GM21381 (cell line): ENCODE data around the gene LPCAT1.

Experiments used
- ATAC-seq: cut with Tn5 transposase; IDR thresholded peaks from one replicate; pipeline ENCODE4 v1.9.1; 2021; ENCODE audit warnings: mild to moderate bottlenecking, moderate library complexity; ENCODE audit not compliant: unreplicated experiment

LPCAT1 gene

DNA sequence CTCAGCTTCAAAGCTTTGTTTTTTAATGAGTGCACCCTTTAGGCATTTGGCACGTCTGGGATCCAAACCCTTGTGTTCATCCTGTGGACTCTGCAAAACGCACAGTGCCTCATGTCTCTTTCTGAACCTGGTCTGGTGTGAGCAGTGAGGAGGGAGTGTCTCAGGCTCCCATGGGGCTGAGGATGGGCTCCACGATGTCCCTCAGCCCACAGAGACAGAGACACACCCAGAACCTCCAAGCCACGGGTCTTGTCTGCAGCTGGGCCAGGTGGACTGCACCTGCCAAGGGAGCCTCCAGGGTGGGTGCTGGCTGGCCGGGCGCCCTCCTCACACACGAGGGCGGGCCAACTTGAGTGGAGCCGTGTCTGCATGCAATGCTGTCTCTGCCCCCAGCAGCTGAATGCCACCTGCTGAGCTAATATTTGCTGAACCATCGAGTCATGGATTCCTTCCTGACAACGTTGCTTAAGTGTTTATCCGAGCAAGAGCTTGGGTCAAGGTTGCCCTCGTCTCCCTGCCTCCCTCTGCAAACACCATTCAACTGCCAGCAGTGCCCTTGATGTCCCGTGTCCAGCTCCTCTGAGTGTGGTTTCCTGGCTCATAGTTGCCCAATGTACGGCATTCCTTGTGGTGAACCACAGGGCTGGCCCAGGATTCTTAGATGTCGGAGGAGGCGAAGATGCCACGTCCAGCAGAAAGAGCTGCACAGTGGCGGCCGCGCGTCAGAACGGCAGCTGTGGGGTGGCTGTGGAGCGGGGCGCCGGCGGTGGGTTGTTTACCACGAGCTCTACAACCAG, 31.4 kb upstream of the LPCAT1 start:
- no peak for ATAC-seq

GRCh38 chr5:1554410-1554967, 30.7 kb upstream of the LPCAT1 start:
- no peak for ATAC-seq

DNA sequence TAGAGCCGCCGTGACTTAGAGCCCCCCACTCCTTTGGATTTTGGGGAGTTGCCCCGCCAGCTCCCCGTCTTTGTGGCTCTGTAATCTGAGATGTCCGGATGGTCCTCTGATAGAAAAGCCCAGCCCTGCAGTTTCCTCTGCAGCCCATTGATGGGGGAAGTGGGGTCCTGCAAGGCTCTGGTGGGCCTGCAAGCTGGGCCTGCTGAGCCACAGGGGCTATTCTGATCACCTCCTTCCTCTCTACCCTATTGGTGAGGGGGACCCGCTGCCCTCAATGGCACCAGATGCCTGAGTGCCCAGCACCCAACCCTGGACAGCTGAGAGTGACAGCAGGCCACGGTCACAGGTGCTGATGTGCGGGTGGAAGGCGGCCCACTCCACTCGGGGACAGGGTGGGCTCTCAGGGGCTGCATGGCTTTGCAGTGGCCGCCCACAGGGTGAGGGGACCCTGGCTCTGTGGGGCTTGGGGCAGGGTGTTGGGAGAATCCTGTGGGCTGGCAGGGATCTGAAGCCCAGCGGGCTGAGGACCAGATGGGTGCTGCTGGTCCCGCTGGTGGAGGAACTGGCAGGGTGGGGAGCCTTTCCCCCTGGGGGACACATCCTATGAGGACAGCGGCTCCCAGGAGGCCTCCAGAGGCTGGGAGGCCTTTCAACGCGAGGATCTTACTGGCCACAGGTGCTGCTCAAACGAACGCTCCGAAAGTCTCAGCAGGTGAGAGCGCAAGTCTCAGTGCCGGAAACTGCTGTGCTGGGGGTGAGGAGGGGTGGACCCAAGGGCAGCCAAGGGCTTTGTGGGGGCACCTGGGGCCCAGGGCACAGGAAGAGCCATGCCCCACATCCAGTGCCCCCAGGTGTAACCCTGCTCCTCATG, 30.0 kb upstream of the LPCAT1 start:
- ATAC-seq = no peak

- no peak for ATAC-seq
Measured at GRCh38 chr5:1552521-1553255, 28.9 kb upstream of the LPCAT1 start.

DNA sequence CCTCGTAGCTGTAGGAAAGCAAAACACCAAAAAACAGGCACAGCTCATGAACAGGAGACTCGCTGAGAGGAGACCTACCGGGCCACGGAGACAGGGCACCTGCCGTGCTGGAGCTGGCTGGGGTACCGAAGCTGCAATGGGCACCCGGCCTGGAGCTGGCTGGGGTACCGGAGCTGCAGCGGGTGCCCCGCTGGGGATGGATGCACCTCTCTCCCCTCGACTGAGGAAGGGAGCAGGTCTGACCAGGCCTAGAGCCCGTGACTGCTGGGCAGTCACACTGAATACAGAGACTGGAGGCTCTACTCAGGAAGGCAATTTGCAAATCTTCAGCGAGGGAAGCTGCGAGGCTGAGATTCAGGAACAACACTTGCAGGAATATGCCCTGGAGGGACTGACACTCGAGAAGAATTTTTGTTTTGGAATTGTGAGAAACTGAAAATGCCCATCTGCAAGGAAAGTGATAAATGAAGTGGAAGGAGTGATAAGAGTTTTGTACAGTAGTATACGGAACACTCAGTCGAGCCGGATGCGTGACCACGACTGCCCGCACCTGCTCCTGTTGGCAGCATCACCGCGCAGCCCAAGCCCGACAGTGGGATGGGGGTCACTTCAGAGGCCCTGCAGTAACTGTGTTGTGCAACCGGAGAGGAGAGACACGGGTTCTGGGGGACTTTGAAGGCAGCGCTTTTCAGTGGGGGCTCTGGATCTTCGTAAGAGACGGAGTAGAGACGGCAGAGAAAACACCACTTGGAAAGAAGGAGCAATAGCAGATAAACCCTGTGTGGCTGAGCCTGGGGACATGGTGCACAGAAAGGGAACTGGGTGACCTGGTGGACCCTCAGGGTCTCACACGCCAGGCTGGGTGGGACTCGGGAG, 27.9 kb upstream of the LPCAT1 start:
- ATAC-seq = no peak

DNA sequence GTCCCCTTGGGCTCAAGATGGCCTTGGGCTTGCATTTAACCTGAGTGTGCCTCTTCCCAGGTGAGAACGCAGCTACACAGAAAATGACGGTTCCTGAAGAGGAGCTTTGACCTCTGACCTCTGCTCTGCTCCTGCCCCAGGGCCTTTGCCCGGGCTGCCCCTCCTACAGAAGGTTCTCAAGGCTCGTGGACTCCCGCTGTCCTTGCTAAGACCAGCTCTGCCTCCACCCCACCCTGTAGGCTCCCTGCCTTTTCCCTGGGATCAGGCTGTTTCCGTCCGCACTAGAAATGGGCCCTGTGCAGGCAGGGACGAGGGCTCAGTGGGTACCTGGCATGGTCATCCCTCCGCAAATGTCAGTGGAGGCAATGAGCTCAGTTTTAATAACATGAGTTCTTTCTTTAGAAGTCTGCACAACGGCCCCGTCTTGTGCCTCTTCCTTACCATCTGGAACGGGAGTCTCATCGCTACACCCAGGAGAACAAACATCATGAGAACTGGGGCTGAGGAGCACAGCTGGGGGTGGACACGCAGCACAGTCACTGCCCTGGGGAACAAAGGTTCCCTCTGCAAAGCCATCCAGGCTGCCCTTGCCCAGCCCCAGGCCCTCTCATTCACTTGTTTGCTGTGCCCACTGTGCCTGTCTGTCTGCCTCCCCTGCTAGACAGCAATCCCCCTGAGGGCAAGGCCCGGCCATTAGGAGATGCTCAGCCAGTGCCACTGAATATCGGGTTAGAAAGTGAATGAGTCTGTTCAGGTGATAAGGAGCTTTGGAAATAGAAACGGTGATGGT, 26.7 kb upstream of the LPCAT1 start:
- ATAC-seq = no peak

GRCh38 chr5:1549475-1550030, 25.8 kb upstream of the LPCAT1 start:
- ATAC-seq = no peak

- ATAC-seq = no peak
Measured at GRCh38 chr5:1548702-1549474, 25.1 kb upstream of the LPCAT1 start.

DNA sequence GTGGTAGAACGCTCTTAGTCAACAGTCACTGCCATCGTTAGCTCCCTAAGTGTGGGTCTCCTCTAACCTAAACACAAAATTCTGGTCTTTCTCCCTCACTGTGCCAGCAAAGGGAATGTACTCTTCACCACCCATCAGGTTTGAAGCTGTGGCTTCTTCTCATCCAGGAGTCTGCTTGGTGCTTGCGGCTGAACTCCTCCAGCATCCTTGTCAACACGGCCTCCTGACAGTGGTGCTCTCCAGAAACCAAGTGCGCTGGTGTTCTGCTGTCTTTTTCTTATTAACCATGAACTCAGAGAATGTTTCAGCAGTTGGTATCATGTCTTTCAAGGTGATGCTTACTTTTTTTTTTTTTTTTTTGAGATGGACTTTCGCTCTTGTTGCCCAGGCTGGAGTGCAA, 23.9 kb upstream of the LPCAT1 start:
- no peak for ATAC-seq

- no peak for ATAC-seq
Measured at GRCh38 chr5:1547236-1547635, 23.5 kb upstream of the LPCAT1 start.

DNA sequence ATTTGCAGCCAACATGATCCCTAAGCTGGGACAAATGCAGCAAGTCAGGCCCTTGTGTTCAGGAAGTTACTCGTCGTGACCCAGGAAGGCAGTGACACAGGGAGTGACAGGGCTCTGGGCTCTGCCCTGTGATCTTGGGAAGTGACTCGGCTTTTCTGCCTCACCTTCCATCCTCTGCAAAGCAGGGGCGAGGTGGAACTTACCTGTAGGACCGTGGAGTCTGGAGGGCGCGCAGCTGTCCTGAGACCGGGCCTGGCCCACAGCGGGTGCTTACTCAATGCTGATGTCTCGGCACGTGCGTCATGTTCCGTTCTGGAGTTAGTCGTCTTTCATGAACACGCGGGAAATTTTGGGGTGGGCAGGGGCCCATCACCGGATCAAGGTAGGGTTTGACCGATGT, 22.8 kb upstream of the LPCAT1 start:
- ATAC-seq = no peak

- no peak for ATAC-seq
Measured at GRCh38 chr5:1545805-1546355, 22.1 kb upstream of the LPCAT1 start.

- ATAC-seq = no peak
Measured at GRCh38 chr5:1545126-1545804, 21.5 kb upstream of the LPCAT1 start.

DNA sequence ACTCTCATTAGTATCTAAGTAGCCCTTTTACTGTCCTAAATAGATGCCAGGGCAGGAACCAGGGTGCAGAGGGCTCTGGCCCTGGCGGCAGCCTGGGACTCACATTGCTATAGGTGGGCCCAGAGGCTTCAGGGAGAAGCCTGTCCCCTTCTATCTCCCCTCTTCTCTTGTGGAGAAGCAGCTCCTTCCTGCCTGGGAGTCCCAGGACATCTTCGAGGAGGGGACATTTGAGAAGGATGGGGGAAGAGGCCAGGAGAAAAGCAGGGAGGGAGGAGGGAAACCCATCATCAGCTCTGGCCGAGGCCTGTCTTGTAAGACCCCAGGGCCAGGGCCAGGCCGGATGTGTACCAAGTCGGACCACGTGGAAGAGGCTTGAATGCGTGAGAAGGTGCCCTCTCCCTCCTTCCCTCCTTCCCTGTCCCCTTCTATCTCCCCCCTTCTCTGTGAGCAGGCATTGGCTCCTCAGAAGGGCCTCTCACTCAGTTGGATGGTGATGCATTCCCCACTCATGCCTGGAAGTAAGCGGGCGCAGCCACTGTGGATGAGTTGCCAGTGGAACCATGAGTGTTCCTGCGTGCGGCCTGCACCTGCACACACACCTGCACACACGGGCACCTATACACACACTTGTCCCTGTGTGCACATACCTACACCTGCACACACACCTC, 20.7 kb upstream of the LPCAT1 start:
- no peak for ATAC-seq

DNA sequence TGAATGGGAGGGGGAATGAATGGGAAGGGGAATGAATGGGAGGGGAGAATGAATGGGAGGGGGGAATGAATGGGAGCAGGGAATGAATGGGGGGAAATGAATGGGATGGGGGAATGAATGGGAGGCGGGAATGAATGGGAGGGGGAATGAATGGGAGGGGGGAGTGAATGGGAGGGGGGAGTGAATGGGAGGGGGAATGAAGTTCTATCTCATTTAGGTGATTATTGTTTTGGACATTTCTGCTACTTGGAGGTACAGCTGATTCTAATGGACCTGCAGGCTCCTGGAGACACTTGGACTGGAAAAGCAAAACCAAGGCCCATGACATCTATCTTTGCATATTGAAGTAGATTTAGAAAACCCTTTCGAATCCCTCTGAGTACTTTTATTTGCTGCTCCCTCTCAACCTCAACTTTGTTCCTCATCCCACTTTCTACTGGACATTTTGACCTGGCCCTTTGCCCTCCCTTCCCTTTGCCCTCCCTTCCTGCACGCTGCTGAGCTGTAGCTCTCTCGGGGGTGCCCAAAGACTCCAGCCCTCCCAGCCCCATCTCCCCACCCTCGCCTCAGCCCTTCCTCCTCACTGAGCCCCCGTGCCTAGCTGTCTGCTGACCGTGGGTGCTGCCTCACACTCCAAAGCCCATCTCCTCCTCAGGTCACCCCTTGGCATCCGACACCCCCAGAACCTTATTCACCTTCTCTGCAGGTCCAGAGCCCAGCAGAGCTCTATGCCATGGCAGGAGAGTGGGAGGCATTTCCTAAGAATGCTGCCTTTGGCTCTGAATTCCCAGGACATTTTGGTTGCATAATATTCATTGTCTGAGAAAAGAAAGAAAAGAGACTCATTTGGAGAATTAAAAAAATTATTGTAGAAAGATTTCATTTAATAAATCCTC, 19.9 kb upstream of the LPCAT1 start:
- ATAC-seq = no peak

- ATAC-seq = no peak
Measured at GRCh38 chr5:1542781-1543180, 19.0 kb upstream of the LPCAT1 start.
